NCI-H2227 treated with DMSO at 0.1 percent for 48 hours (cell line): ENCODE data around the gene CARD10.

ENCODE experiments used
- DNase-seq: peaks from one replicate; lab custom pipeline; 2025; lab: John Stamatoyannopoulos, UW

The CARD10 gene

GRCh38 chr22:37502342-37503182 lies 16.7 kb downstream of the CARD10 start:
- DNase-seq: no peak

- no peak for DNase-seq
Measured at GRCh38 chr22:37501610-37502341, 17.4 kb downstream of the CARD10 start.

GRCh38 chr22:37500745-37501609 lies 18.2 kb downstream of the CARD10 start:
- DNase-seq: no peak

- DNase-seq: no peak
Measured at GRCh38 chr22:37499789-37500540, 19.2 kb downstream of the CARD10 start.

GRCh38 chr22:37499027-37499707 lies 20.0 kb downstream of the CARD10 start:
- no peak for DNase-seq

- no peak for DNase-seq
Measured at GRCh38 chr22:37498289-37498909, 20.8 kb downstream of the CARD10 start.

GRCh38 chr22:37497062-37497599 lies 22.1 kb downstream of the CARD10 start:
- DNase-seq: no peak

- DNase-seq: no peak
Measured at GRCh38 chr22:37496651-37497050, 22.6 kb downstream of the CARD10 start.

- no peak for DNase-seq
Measured at GRCh38 chr22:37493979-37494378, 25.2 kb downstream of the CARD10 start.

GRCh38 chr22:37492428-37493344 lies 26.5 kb downstream of the CARD10 start:
- no peak for DNase-seq

GRCh38 chr22:37491559-37492427 lies 27.4 kb downstream of the CARD10 start:
- no peak for DNase-seq

- DNase-seq: no peak
Measured at GRCh38 chr22:37491106-37491505, 28.1 kb downstream of the CARD10 start.

GRCh38 chr22:37489983-37490382 lies 29.2 kb downstream of the CARD10 start:
- no peak for DNase-seq

GRCh38 chr22:37488337-37489135 lies 30.7 kb downstream of the CARD10 start:
- DNase-seq: no peak

GRCh38 chr22:37487571-37487970 lies 31.6 kb downstream of the CARD10 start:
- no peak for DNase-seq

- no peak for DNase-seq
Measured at GRCh38 chr22:37487129-37487528, 32.1 kb downstream of the CARD10 start.

- no peak for DNase-seq
Measured at GRCh38 chr22:37486224-37486845, 32.9 kb downstream of the CARD10 start, which contains the start of gene MFNG. Gene MFNG (minus strand): TSS chr22:37486384. CDS start chr22:37486177, 207 bp downstream.
